ENCODE measurements around the gene LHX4.

DNA sequence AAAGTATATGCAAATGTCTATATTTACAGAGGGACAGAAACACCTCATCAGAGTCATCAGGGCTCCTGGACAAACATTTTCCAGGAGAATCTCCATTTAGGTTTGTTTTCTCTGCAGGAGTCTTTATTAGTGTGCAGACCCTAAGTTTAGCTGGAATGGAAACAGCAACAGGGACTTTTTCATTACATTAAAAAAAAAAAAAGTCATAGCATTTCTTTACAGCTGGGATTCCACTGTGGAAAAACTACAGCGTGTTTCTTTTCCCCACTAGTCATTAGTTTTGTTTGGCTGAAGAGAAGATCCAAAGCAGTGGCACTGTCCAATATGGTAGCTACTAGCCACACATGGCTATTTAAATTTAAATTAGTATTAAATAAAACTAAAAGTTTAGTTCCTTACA, 49.6 kb downstream of the LHX4 start:
- TF ChIP-seq, protein P1, sequence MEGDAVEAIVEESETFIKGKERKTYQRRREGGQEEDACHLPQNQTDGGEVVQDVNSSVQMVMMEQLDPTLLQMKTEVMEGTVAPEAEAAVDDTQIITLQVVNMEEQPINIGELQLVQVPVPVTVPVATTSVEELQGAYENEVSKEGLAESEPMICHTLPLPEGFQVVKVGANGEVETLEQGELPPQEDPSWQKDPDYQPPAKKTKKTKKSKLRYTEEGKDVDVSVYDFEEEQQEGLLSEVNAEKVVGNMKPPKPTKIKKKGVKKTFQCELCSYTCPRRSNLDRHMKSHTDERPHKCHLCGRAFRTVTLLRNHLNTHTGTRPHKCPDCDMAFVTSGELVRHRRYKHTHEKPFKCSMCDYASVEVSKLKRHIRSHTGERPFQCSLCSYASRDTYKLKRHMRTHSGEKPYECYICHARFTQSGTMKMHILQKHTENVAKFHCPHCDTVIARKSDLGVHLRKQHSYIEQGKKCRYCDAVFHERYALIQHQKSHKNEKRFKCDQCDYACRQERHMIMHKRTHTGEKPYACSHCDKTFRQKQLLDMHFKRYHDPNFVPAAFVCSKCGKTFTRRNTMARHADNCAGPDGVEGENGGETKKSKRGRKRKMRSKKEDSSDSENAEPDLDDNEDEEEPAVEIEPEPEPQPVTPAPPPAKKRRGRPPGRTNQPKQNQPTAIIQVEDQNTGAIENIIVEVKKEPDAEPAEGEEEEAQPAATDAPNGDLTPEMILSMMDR (conservative IDR thresholded peaks at IDR 0.05; ENCODE audit: low read depth, low read length), result no peak
- no peak for TF ChIP-seq POLR2A (IDR thresholded peaks at IDR 0.05; ENCODE audit: low read depth, low read length)
- TF ChIP-seq MXI1 (IDR thresholded peaks at IDR 0.05; ENCODE audit: borderline replicate concordance, low read depth, low read length), result no peak
- TF ChIP-seq CHD1 (IDR thresholded peaks at IDR 0.05; ENCODE audit: low read depth, low read length), result no peak
- TF ChIP-seq BHLHE40 (IDR thresholded peaks at IDR 0.05; ENCODE audit: low read depth, low read length), result no peak
- no peak for TF ChIP-seq CEBPB (IDR thresholded peaks at IDR 0.05; ENCODE audit: low read depth, low read length)

Measured in IMR-90 (cell line).